ENCODE results near the gene BMP6. TPM values are rescaled to one million over a fixed set of nuclear protein-coding genes. Genes with fewer than 3 reads are reported as not detected.

BMP6 gene
- total and polyA plus RNA-seq, 2 of the 8 experiments (the other 6 are each of a cell fraction or from before 2014, with no cell fraction given), result 2.0 to 2.1 TPM

GRCh38 chr6:7761051-7761450 lies 35.2 kb downstream of the BMP6 start:
- no peaks in the 10 kb centered on the region for H3K79me1 ChIP-seq (ENCODE audit: low read depth, low read length)
- H3K36me3 ChIP-seq (ENCODE audit: control insufficient read depth in 2 of 4, insufficient read depth in 4 of 4, low read length in 3 of 4), result no peaks in the 10 kb centered on the region
- H2AFZ ChIP-seq (ENCODE audit: low read length), result no peak overlapping the region
- H2BK15ac ChIP-seq (ENCODE audit: low read length), result no peak overlapping the region
- no peak overlapping the region for H4K8ac ChIP-seq (ENCODE audit: extremely low read depth, insufficient read depth, low read length)
- H2BK5ac ChIP-seq (ENCODE audit: low read depth, low read length), result no peak overlapping the region
- 80% methylated on average over 3 of the region's 3 CpGs; no CpG with 5 or more reads in 1 of the 2 experiments for WGBS, 2 experiments (ENCODE audit: extremely low coverage in 1 of 2, insufficient coverage in 1 of 2, insufficient read length in 1 of 2, insufficient replicate concordance in 2 of 2, low coverage in 1 of 2, low lambda C conversion rate in 2 of 2, missing lambda C conversion rate in 1 of 2)
- H2BK120ac ChIP-seq (replicated peaks; ENCODE audit: low read depth, low read length), result no peak overlapping the region
- CTCF ChIA-PET (ENCODE audit: partially characterized antibody), result interaction anchor here (1.1 kb wide), 1 partner anchor 102 kb away, joined by 3 read pairs; no protein-coding TSS in a partner anchor
- H3K9ac ChIP-seq (replicated peaks in 1 of 4; ENCODE audit: extremely low read depth in 1 of 4, low read depth in 3 of 4, low read length in 3 of 4), result no peak overlapping the region
- no peak overlapping the region for H3K56ac ChIP-seq (replicated peaks; ENCODE audit: insufficient read length, low read depth, low read length)
- H4K5ac ChIP-seq (ENCODE audit: insufficient read length, low read depth, low read length), result no peak overlapping the region
- peaks cover 0 to 3% (median 0%) of the 10 kb centered on the region in 4 experiments; a peak in 1 of 7 replicates for H3K4me1 ChIP-seq (replicated peaks in 1 of 4; ENCODE audit: control insufficient read depth in 3 of 4, insufficient read depth in 4 of 4, low read length in 3 of 4)
- no peaks in the 10 kb centered on the region for H3K23me2 ChIP-seq (ENCODE audit: low read depth, low read length)
- no peak overlapping the region for H3K4me2 ChIP-seq (ENCODE audit: insufficient read depth in 1 of 2, low read depth in 2 of 2, low read length in 2 of 2)
- H2AK5ac ChIP-seq (ENCODE audit: low read depth, low read length), result no peak overlapping the region
- H3K9me3 ChIP-seq (ENCODE audit: insufficient read depth in 2 of 2, low read depth in 1 of 2, low read length in 1 of 2), result no peaks in the 10 kb centered on the region
- no peak overlapping the region for H4K91ac ChIP-seq (replicated peaks; ENCODE audit: insufficient read length, low read length)
- DNase-seq (ENCODE audit: low read depth in 1 of 2, low spot score in 2 of 2) (no peak), FAIRE-seq (no peak)
- POLR2A ChIA-PET (ENCODE audit: partially characterized antibody), result no interaction called here
- no peaks in the 10 kb centered on the region for H3K79me2 ChIP-seq (ENCODE audit: control insufficient read depth in 1 of 2, insufficient read depth in 2 of 2, low read length in 2 of 2)
- H3K18ac ChIP-seq (ENCODE audit: extremely low read depth, low read length), result no peak overlapping the region
- H3K23ac ChIP-seq (ENCODE audit: insufficient read length), result no peak overlapping the region
- H3K4ac ChIP-seq (replicated peaks; ENCODE audit: insufficient read length, low read depth, low read length), result no peak overlapping the region
- H3K27ac ChIP-seq (ENCODE audit: low read depth, low read length), result no peak overlapping the region
- no peaks in the 10 kb centered on the region for H4K20me1 ChIP-seq (replicated peaks in 1 of 2; ENCODE audit: control insufficient read depth in 1 of 2, insufficient read depth in 2 of 2, low read length in 2 of 2)
- H2BK12ac ChIP-seq (ENCODE audit: low read depth, low read length), result no peak overlapping the region
- H3K27me3 ChIP-seq (replicated peaks in 1 of 4; ENCODE audit: control insufficient read depth in 3 of 4, extremely low read depth in 1 of 4, insufficient read depth in 3 of 4, low read length in 3 of 4), result no peaks in the 10 kb centered on the region; a peak in 1 of 7 replicates
- H3K4me3 ChIP-seq (ENCODE audit: extremely low read depth in 1 of 4, insufficient read depth in 2 of 4, low read depth in 3 of 4, low read length in 4 of 4), result no peak overlapping the region
- H3K14ac ChIP-seq (ENCODE audit: insufficient read length), result no peak overlapping the region
- H2BK20ac ChIP-seq (ENCODE audit: low read length), result no peak overlapping the region
- TF ChIP-seq YY1 (IDR thresholded peaks at IDR 0.05; ENCODE audit: low read depth, low read length), result no peak
- no peak for TF ChIP-seq ATF2 (IDR thresholded peaks at IDR 0.05; ENCODE audit: low read length)
- TF ChIP-seq SIRT6 (IDR thresholded peaks at IDR 0.05; ENCODE audit: low read length), result no peak
- no peak for TF ChIP-seq KDM1A (IDR thresholded peaks at IDR 0.05; ENCODE audit: borderline replicate concordance, low read length)
- TF ChIP-seq EP300 (IDR thresholded peaks at IDR 0.05; ENCODE audit: borderline replicate concordance in 1 of 2, low read depth in 2 of 2, low read length in 2 of 2), result no peak
- no peak for TF ChIP-seq RNF2 (IDR thresholded peaks at IDR 0.05; ENCODE audit: borderline replicate concordance, low read depth, low read length, missing control alignments, poor library complexity, severe bottlenecking)
- TF ChIP-seq MAFK (IDR thresholded peaks at IDR 0.05; ENCODE audit: low read depth, low read length), result no peak
- no peak for TF ChIP-seq ZNF274 (IDR thresholded peaks at IDR 0.05; ENCODE audit: borderline replicate concordance, extremely low read depth, low read length)
- TF ChIP-seq ASH2L (IDR thresholded peaks at IDR 0.05; ENCODE audit: low read length), result no peak
- no peak for TF ChIP-seq KDM5A (IDR thresholded peaks at IDR 0.05; ENCODE audit: low read length)
- no peak for TF ChIP-seq TCF12 (IDR thresholded peaks at IDR 0.05; ENCODE audit: low read depth, low read length)
- no peak for TF ChIP-seq RFX5 (IDR thresholded peaks at IDR 0.05; ENCODE audit: borderline replicate concordance, low read depth, low read length)
- TF ChIP-seq FOSL1 (IDR thresholded peaks at IDR 0.05; ENCODE audit: insufficient read depth, low read depth, low read length), result no peak

All from H1 (cell line).